ENCODE data around the gene CDK6.

CDK6 gene

GRCh38 chr7:92685136-92686042 is 151.0 kb downstream of the CDK6 start:
- H3K9ac ChIP-seq (ENCODE audit: low read length): no peak overlapping the region
- H4K20me1 ChIP-seq (ENCODE audit: insufficient read depth, low read length): no peaks in the 10 kb centered on the region
- no peaks in the 10 kb centered on the region for H3K4me1 ChIP-seq (ENCODE audit: insufficient read depth, low read length, severe bottlenecking)
- H3K9me3 ChIP-seq (ENCODE audit: low read length): no peaks in the 10 kb centered on the region
- H3K4me2 ChIP-seq (ENCODE audit: low read length): no peak overlapping the region
- H3F3A ChIP-seq (ENCODE audit: insufficient read depth, low read length): peaks cover 3% of the 10 kb centered on the region; the same call in 1 of the 2 replicates
- peaks cover 2% of the 10 kb centered on the region; the same call in 1 of the 2 replicates for H3K36me3 ChIP-seq (ENCODE audit: insufficient read depth, low read length)
- H3K79me2 ChIP-seq (ENCODE audit: insufficient read depth, low read length): no peaks in the 10 kb centered on the region
- no peak overlapping the region for H3K27ac ChIP-seq (ENCODE audit: low read depth, low read length, poor library complexity, severe bottlenecking)
- no peaks in the 10 kb centered on the region for H3K27me3 ChIP-seq (ENCODE audit: insufficient read depth, low read length)
- H3K4me3 ChIP-seq (ENCODE audit: low read depth, low read length, poor library complexity, severe bottlenecking): no peak overlapping the region
- TF ChIP-seq CTCF (IDR thresholded peaks at IDR 0.05; ENCODE audit: low read length): no peak
- H2AFZ ChIP-seq (ENCODE audit: low read length): no peak overlapping the region
- no peaks in the 10 kb centered on the region for H3K9me2 ChIP-seq (ENCODE audit: low read depth, low read length)

GRCh38 chr7:92684274-92684673 is 152.1 kb downstream of the CDK6 start:
- no peaks in the 10 kb centered on the region for H3K9me3 ChIP-seq (ENCODE audit: low read length)
- no peak overlapping the region for H2AFZ ChIP-seq (ENCODE audit: low read length)
- no peaks in the 10 kb centered on the region for H3K4me1 ChIP-seq (ENCODE audit: insufficient read depth, low read length, severe bottlenecking)
- no peaks in the 10 kb centered on the region for H3K27me3 ChIP-seq (ENCODE audit: insufficient read depth, low read length)
- no peak overlapping the region for H3K9ac ChIP-seq (ENCODE audit: low read length)
- H4K20me1 ChIP-seq (ENCODE audit: insufficient read depth, low read length): no peaks in the 10 kb centered on the region
- H3K27ac ChIP-seq (ENCODE audit: low read depth, low read length, poor library complexity, severe bottlenecking): no peak overlapping the region
- no peaks in the 10 kb centered on the region for H3K9me2 ChIP-seq (ENCODE audit: low read depth, low read length)
- no peak overlapping the region for H3K4me2 ChIP-seq (ENCODE audit: low read length)
- no peaks in the 10 kb centered on the region; the same call in 1 of the 2 replicates for H3K36me3 ChIP-seq (ENCODE audit: insufficient read depth, low read length)
- peaks cover 3% of the 10 kb centered on the region; the same call in 1 of the 2 replicates for H3F3A ChIP-seq (ENCODE audit: insufficient read depth, low read length)
- TF ChIP-seq CTCF (IDR thresholded peaks at IDR 0.05; ENCODE audit: low read length) (no peak), EZH2 (IDR thresholded peaks at IDR 0.05; ENCODE audit: borderline replicate concordance, low read length) (no peak)
- no peaks in the 10 kb centered on the region for H3K79me2 ChIP-seq (ENCODE audit: insufficient read depth, low read length)
- no peak overlapping the region for H3K4me3 ChIP-seq (ENCODE audit: low read depth, low read length, poor library complexity, severe bottlenecking)

GRCh38 chr7:92682903-92683539 is 153.4 kb downstream of the CDK6 start:
- H3K27ac ChIP-seq (ENCODE audit: low read depth, low read length, poor library complexity, severe bottlenecking): no peak overlapping the region
- H3K9me2 ChIP-seq (ENCODE audit: low read depth, low read length): no peaks in the 10 kb centered on the region
- H3K9ac ChIP-seq (ENCODE audit: low read length): no peak overlapping the region
- no peaks in the 10 kb centered on the region for H4K20me1 ChIP-seq (ENCODE audit: insufficient read depth, low read length)
- H3K9me3 ChIP-seq (ENCODE audit: low read length): no peaks in the 10 kb centered on the region
- H3K4me1 ChIP-seq (ENCODE audit: insufficient read depth, low read length, severe bottlenecking): no peaks in the 10 kb centered on the region
- no peak for TF ChIP-seq CTCF (IDR thresholded peaks at IDR 0.05; ENCODE audit: low read length)
- TF ChIP-seq EZH2 (IDR thresholded peaks at IDR 0.05; ENCODE audit: borderline replicate concordance, low read length): no peak
- H2AFZ ChIP-seq (ENCODE audit: low read length): no peak overlapping the region
- H3K79me2 ChIP-seq (ENCODE audit: insufficient read depth, low read length): no peaks in the 10 kb centered on the region
- no peaks in the 10 kb centered on the region for H3K27me3 ChIP-seq (ENCODE audit: insufficient read depth, low read length)
- H3K4me2 ChIP-seq (ENCODE audit: low read length): no peak overlapping the region
- no peaks in the 10 kb centered on the region for H3K36me3 ChIP-seq (ENCODE audit: insufficient read depth, low read length)
- H3K4me3 ChIP-seq (ENCODE audit: low read depth, low read length, poor library complexity, severe bottlenecking): no peak overlapping the region
- peaks cover 3% of the 10 kb centered on the region; the same call in 1 of the 2 replicates for H3F3A ChIP-seq (ENCODE audit: insufficient read depth, low read length)

Data from OCI-LY1 (cell line).